Measurements from ENCODE around the gene ATP7B.

ATP7B gene

DNA sequence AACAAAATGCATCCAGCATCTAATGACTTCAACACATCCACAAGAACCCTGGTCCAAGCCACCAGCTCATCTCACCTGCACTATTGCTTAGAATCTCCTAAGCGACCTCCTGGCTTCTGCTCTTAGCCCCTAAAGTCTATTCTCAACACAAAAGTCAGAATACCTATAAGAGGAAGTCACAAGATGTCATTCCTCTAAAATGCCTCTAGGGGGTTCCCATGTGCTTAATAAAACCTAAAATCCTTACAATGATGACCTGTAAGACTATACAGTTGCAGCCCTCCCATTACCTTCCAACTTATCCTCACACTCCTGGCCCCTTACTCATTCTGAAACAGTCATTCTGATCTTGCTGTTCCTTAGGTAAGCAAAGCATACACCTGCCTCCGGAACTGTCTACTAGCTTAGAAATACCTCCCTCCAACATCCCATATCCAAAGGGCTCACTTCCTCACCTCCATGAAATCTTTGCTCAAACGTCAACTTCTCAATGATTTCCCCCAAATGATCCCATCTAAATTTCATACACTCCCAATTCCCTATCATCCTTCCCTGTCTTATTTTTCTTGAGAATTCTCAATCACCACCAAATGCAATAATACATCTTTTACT is 10.0 kb downstream of the ATP7B start:
- CTCF ChIA-PET: interaction anchor here (0.7 kb wide), 1 partner anchor 28 kb away, joined by 3 read pairs; no protein-coding TSS in a partner anchor
- peak; percentile 49 for DNase-seq (ENCODE audit: extremely low spot score)
- POLR2A ChIA-PET: no interaction called here
- TF ChIP-seq SUZ12 (IDR thresholded peaks at IDR 0.05) (no peak), FOXA1 (IDR thresholded peaks at IDR 0.05) (no peak), ARNT (IDR thresholded peaks at IDR 0.05) (no peak), BHLHE40 (IDR thresholded peaks at IDR 0.05; ENCODE audit: borderline replicate concordance) (no peak), FOXK2 (IDR thresholded peaks at IDR 0.05) (no peak), FOXM1 (IDR thresholded peaks at IDR 0.05; ENCODE audit: borderline replicate concordance) (no peak), NFRKB (IDR thresholded peaks at IDR 0.05) (no peak), SP1 (IDR thresholded peaks at IDR 0.05) (no peak), ELF4 (IDR thresholded peaks at IDR 0.05) (no peak)
- TF ChIP-seq, protein P1, sequence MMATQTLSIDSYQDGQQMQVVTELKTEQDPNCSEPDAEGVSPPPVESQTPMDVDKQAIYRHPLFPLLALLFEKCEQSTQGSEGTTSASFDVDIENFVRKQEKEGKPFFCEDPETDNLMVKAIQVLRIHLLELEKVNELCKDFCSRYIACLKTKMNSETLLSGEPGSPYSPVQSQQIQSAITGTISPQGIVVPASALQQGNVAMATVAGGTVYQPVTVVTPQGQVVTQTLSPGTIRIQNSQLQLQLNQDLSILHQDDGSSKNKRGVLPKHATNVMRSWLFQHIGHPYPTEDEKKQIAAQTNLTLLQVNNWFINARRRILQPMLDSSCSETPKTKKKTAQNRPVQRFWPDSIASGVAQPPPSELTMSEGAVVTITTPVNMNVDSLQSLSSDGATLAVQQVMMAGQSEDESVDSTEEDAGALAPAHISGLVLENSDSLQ (IDR thresholded peaks at IDR 0.05): no peak

DNA sequence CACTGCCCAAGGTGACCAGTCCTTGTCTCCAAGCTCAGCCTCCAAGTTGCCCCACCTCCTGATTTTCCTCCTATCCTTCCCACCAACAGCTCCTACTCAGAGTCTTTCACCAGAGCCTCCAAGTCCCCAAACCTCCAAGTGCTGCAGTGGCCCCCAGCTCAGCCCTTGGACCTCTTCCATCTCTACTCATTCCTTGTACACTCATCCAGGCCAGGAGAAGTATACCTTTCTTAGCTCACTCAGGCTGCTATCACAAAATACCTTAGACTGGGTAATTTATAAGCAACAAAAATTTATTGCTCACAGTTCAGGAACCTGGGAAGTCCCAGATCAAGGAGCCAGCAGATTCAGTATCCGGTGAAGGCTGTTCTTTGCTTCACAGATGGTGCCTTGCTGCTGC is 11.3 kb downstream of the ATP7B start:
- no peak for DNase-seq (ENCODE audit: extremely low spot score)
- no peak for TF ChIP-seq SP1 (IDR thresholded peaks at IDR 0.05)
- ChIA-PET POLR2A (interaction anchor here (0.9 kb wide), 1 partner anchor 126 kb away, joined by 3 read pairs; no protein-coding TSS in a partner anchor), CTCF (interaction anchor here (1.2 kb wide), 1 partner anchor 128 kb away, joined by 8 read pairs; no protein-coding TSS in a partner anchor)

DNA sequence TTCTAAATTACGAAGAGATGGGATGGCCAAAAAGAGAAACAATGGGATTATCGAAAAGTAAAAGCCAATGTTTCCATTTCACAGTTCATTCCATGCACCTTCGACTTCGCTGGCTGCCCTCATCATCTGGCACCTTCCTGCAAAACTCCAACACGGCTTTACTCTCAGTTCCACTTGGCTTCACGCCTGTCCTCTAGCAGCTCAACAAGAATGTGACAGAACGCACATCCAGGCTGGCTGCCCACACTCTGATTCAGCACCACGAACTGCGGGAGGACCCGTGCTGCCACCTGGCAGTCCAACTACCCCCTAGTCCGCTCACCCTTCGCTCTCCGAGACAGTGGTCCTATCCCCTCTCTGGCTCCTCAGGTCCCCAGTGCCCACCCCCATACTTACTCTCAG is 11.7 kb downstream of the ATP7B start:
- POLR2A ChIA-PET: interaction anchor here (0.9 kb wide), 1 partner anchor 126 kb away, joined by 3 read pairs; no protein-coding TSS in a partner anchor
- no peak for DNase-seq (ENCODE audit: extremely low spot score)
- TF ChIP-seq SUZ12 (IDR thresholded peaks at IDR 0.05): no peak
- TF ChIP-seq LEF1 (IDR thresholded peaks at IDR 0.05; ENCODE audit: borderline replicate concordance): no peak
- TF ChIP-seq TARDBP (IDR thresholded peaks at IDR 0.05): no peak
- TF ChIP-seq SP1 (IDR thresholded peaks at IDR 0.05): no peak
- TF ChIP-seq FOXK2 (IDR thresholded peaks at IDR 0.05): no peak
- no peak for TF ChIP-seq ELF4 (IDR thresholded peaks at IDR 0.05)
- TF ChIP-seq HDGF (IDR thresholded peaks at IDR 0.05; ENCODE audit: borderline replicate concordance): no peak
- CTCF ChIA-PET: interaction anchor here (1.2 to 1.4 kb wide), 2 partner anchors 14 to 128 kb away, joined by 3 to 8 read pairs; no protein-coding TSS in a partner anchor

DNA sequence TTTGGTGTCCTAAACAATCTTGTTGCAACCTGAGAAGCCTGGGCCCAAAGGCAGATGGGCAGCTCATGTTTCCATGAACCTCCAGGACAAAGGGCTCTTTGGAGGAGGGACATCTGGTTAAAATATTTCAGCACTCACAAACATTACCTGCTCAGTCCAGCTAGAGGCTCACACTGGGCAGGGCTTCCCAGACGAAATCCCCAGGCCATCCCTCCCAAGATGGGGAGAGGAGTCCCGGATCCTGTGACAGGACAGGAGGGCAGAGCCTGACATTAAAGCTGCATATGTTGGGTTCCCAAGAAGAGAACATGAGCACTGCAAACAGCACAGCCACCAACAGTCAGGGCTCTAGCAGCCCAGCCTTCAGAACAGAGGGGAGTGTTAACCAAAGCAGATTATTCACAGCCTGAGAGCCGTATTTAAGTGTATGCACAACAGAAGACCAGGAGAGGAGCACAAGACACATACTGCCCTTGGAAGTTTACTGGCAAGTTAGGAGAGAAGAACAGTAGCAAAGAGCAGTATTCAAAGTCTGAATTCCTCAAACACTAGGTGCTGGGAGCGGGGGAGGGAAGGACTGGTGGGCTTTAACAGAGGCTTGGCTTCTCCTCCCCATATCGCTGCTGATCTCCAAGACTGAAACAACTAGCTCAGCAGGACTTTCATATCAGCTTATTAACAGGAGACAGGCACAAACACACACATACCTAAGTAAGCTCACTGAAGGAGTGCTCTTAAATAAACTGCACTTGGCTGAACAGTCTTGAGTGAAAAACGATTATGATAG is 12.3 kb downstream of the ATP7B start:
- TF ChIP-seq ZNF384 (IDR thresholded peaks at IDR 0.05): no peak
- TF ChIP-seq SP1 (IDR thresholded peaks at IDR 0.05): no peak
- TF ChIP-seq FOXK2 (IDR thresholded peaks at IDR 0.05): no peak
- TF ChIP-seq BHLHE40 (IDR thresholded peaks at IDR 0.05; ENCODE audit: borderline replicate concordance): no peak
- TF ChIP-seq TARDBP (IDR thresholded peaks at IDR 0.05): no peak
- no peak for TF ChIP-seq SUZ12 (IDR thresholded peaks at IDR 0.05)
- no peak for TF ChIP-seq HDGF (IDR thresholded peaks at IDR 0.05; ENCODE audit: borderline replicate concordance)
- no peak for TF ChIP-seq NFRKB (IDR thresholded peaks at IDR 0.05)
- no peak for TF ChIP-seq ARNT (IDR thresholded peaks at IDR 0.05)
- TF ChIP-seq LEF1 (IDR thresholded peaks at IDR 0.05; ENCODE audit: borderline replicate concordance): no peak
- no peak for TF ChIP-seq ELF4 (IDR thresholded peaks at IDR 0.05)
- TF ChIP-seq CTBP1 (IDR thresholded peaks at IDR 0.05; ENCODE audit: borderline replicate concordance): no peak
- DNase-seq (ENCODE audit: extremely low spot score): no peak
- CTCF ChIA-PET: interaction anchor here (0.9 to 1.4 kb wide), 4 partner anchors 14 to 129 kb away, joined by 3 to 8 read pairs (median 3); no protein-coding TSS in a partner anchor
- POLR2A ChIA-PET: interaction anchor here (0.9 to 1.1 kb wide), 2 partner anchors 20 to 127 kb away, joined by 3 to 4 read pairs; no protein-coding TSS in a partner anchor

DNA sequence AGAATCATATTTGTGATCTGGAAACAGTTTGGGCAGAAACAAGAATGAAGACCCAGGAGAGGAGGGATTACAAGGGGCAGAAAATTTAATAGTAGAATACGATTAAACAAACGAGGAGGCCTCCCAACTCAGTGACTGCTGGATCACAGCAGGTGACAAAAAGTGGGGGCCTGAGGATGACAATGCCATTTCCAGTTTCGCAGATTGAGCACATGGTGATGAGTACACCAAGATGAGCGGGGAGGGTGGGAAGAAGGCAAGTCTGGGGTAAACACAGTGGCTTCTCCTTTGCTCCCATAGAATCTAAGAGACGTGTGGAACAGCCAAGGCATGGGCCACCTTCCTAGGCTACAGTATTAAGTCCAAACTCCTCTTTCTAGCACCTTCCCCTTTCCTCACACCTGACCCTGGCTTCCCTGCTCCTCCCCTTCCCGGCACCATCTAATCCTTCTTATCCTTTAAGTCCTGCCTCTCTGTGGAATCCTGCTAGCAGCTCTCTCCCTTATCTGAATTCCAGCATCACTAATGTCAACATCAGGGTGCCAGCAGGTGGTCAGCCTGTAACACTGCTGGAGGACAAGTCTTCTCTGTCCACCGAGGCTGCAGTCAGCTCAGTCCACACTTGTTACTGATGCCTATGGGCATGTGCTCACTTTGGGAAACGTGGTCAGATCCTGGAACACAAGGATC is 13.5 kb downstream of the ATP7B start:
- peak; percentile 51 for DNase-seq (ENCODE audit: extremely low spot score)
- CTCF ChIA-PET: interaction anchor here (0.9 to 1.4 kb wide), 2 partner anchors 42 to 129 kb away, joined by 3 read pairs; no protein-coding TSS in a partner anchor
- POLR2A ChIA-PET: interaction anchor here (1.1 kb wide), 1 partner anchor 19 kb away, joined by 4 read pairs; no protein-coding TSS in a partner anchor
- TF ChIP-seq L3MBTL2 (conservative IDR thresholded peaks at IDR 0.05) (peak; percentile 50), ARNT (IDR thresholded peaks at IDR 0.05) (no peak), HDGF (IDR thresholded peaks at IDR 0.05; ENCODE audit: borderline replicate concordance) (no peak), FOXK2 (IDR thresholded peaks at IDR 0.05) (peak; percentile 54; the same call in 1 of the 2 replicates), FOXM1 (IDR thresholded peaks at IDR 0.05; ENCODE audit: borderline replicate concordance) (no peak), CTBP1 (IDR thresholded peaks at IDR 0.05; ENCODE audit: borderline replicate concordance) (no peak), NFRKB (IDR thresholded peaks at IDR 0.05) (no peak), ZNF384 (IDR thresholded peaks at IDR 0.05) (no peak), BHLHE40 (IDR thresholded peaks at IDR 0.05; ENCODE audit: borderline replicate concordance) (no peak)

DNA sequence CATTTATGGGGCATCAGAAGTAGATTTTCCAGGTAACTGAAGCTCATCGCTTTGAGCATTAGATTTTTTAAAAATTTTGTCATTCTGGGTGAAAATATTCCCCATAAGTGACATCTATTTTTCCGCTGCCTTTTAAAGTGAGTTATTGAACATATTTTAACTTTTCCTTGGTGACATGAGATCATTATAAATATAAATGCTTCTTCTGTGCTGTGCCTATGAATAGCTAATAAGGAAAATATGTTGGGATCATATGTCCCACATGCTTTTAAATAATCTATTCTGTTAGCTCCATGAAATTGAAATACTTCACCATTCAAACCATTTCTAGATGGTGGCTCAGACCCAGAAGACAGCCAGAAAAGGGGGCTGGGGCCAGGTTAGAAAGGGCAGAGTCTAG is 14.1 kb downstream of the ATP7B start:
- ChIA-PET POLR2A (no interaction called here), CTCF (no interaction called here)
- no peak for TF ChIP-seq FOXM1 (IDR thresholded peaks at IDR 0.05; ENCODE audit: borderline replicate concordance)
- no peak for TF ChIP-seq ZNF384 (IDR thresholded peaks at IDR 0.05)
- TF ChIP-seq FOXA1 (IDR thresholded peaks at IDR 0.05): no peak
- TF ChIP-seq TARDBP (IDR thresholded peaks at IDR 0.05): no peak
- TF ChIP-seq ARNT (IDR thresholded peaks at IDR 0.05): no peak
- DNase-seq (ENCODE audit: extremely low spot score): no peak

DNA sequence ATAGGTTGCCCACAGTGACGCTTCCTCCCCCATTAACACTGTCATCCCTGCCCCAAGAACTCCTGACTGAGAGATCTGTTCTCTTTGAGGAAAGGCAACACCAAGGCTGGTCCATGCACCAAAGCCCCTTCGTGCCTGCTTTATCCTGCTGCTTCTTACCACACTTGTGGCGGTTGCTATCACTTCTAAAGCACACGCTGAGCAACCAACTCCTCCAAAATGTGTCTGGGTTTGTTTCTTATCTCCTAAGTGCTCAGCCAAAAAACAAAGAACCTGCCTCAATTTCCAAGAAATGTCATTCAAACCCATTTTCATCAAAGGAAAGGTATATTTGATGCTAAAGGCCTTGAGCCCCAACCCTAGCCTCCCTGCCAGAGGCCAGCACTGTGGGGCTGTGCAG is 14.6 kb downstream of the ATP7B start:
- TF ChIP-seq FOXM1 (IDR thresholded peaks at IDR 0.05; ENCODE audit: borderline replicate concordance) (no peak), ARNT (IDR thresholded peaks at IDR 0.05) (no peak), ELF4 (IDR thresholded peaks at IDR 0.05) (no peak), HDGF (IDR thresholded peaks at IDR 0.05; ENCODE audit: borderline replicate concordance) (no peak), CTBP1 (IDR thresholded peaks at IDR 0.05; ENCODE audit: borderline replicate concordance) (no peak), L3MBTL2 (conservative IDR thresholded peaks at IDR 0.05) (no peak), SUZ12 (IDR thresholded peaks at IDR 0.05) (no peak), NFRKB (IDR thresholded peaks at IDR 0.05) (no peak), ZNF384 (IDR thresholded peaks at IDR 0.05) (no peak)
- ChIA-PET POLR2A (no interaction called here), CTCF (no interaction called here)
- no peak for DNase-seq (ENCODE audit: extremely low spot score)

Measured in HEK293T (cell line).